Fibroblast of lung (primary cell): ENCODE results near the gene DAPK1.

Experiments
- CTCF ChIP-seq, 2 donors: IDR thresholded peaks in 1 of 2; conservative IDR thresholded peaks in 1 of 2; 1 replicate in 1 of 2; 2 replicates in 1 of 2; pipeline ENCODE4 v1.5.1; 2011 to 2012; ENCODE audit warnings: low read length in 2 of 2, control low read depth in 1 of 2, inconsistent platforms in 1 of 2, low read depth in 1 of 2, mild to moderate bottlenecking in 1 of 2
- EZH2 ChIP-seq: IDR thresholded peaks from 2 replicates; pipeline ENCODE4 v1.5.1; 2012; ENCODE audit warnings: low read length, control low read depth, mild to moderate bottlenecking; ENCODE audit errors: missing control alignments

DNA sequence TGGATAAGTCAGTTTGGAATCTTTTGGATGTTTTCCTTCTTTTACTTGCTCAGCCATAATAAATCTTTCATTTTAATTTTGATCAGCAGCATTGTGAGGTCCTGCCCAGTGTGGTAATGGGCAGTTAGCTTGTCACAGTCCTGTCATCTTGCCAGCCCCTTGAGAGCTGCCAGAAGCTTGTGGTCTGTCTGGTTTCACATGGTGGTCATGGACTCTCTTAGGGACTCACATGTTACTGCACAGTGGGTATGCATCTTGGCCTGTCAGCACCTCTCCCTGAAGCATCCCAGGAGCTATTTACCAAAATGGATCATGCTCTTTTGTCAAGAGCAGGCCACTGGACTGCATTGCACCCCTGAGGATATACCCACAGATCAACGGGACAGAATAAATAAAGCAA lies 60.3 kb downstream of the DAPK1 start:
- TF ChIP-seq CTCF (conservative IDR thresholded peaks at IDR 0.05 in 1 of 2, IDR thresholded peaks at IDR 0.05 in 1 of 2; ENCODE audit: low read depth in 1 of 2, low read length in 2 of 2), result no peak
- TF ChIP-seq EZH2, result no peak
